H1 (cell line): ENCODE data around the gene LRRC4C. TPM values are rescaled to one million over a fixed set of nuclear protein-coding genes. Genes with fewer than 3 reads are reported as not detected.

Experiments used
- CTCF ChIA-PET: fragments of 300-600 bp; sonication (Branson Sonifier 250); formaldehyde crosslinking; loops from one replicate; lab custom pipeline; 2021; ENCODE audit not compliant: partially characterized antibody; lab: Charles Lee
- POLR2A ChIA-PET: fragments of 300-600 bp; sonication (Branson Sonifier 250); formaldehyde crosslinking; loops from one replicate; lab custom pipeline; 2021; ENCODE audit warnings: inconsistent platforms; ENCODE audit not compliant: partially characterized antibody; lab: Charles Lee
- DNase-seq, 2 experiments: peaks; one replicate each; pipeline versions ENCODE4 v3.0.0 to v3.0.0-alpha.2; 2010 to 2022; ENCODE audit warnings: low spot score in 2 of 2, low read depth in 1 of 2, mixed read lengths in 1 of 2
- FAIRE-seq: peaks from 2 replicates; lab custom pipeline; 2011; peaks lifted over from hg19 to GRCh38; lab: Jason Lieb, UNC
- H2AFZ ChIP-seq: 2 replicates; pipeline ENCODE4 v1.8.1; 2012; ENCODE audit warnings: low read length, inconsistent platforms
- H2AK5ac ChIP-seq: 2 replicates; pipeline ENCODE4 v1.6.1; 2013; ENCODE audit warnings: low read depth, low read length
- H2BK120ac ChIP-seq: replicated peaks from 2 replicates; pipeline ENCODE3; 2013; ENCODE audit warnings: low read depth, low read length, inconsistent platforms
- H2BK12ac ChIP-seq: 2 replicates; pipeline ENCODE4 v1.6.1; 2013; ENCODE audit warnings: low read depth, low read length
- H2BK15ac ChIP-seq: 2 replicates; pipeline ENCODE4 v1.6.1; 2013; ENCODE audit warnings: low read length
- H2BK20ac ChIP-seq: 2 replicates; pipeline ENCODE4 v1.6.1; 2013; ENCODE audit warnings: low read length
- H2BK5ac ChIP-seq: 2 replicates; pipeline ENCODE4 v1.6.1; 2013; ENCODE audit warnings: low read depth, low read length
- H3K14ac ChIP-seq: 2 replicates; pipeline ENCODE4 v1.6.1; 2013; ENCODE audit warnings: inconsistent platforms; ENCODE audit not compliant: insufficient read length
- H3K18ac ChIP-seq: 2 replicates; pipeline ENCODE4 v1.6.1; 2013; ENCODE audit warnings: low read length; ENCODE audit errors: extremely low read depth
- H3K23ac ChIP-seq: 2 replicates; pipeline ENCODE4 v1.6.1; 2013; ENCODE audit warnings: inconsistent platforms; ENCODE audit not compliant: insufficient read length
- H3K23me2 ChIP-seq: 2 replicates; pipeline ENCODE4 v1.6.1; 2013; ENCODE audit warnings: low read depth, low read length
- H3K27ac ChIP-seq: 2 replicates; pipeline ENCODE4 v1.6.1; 2011; ENCODE audit warnings: low read depth, low read length, inconsistent platforms
- H3K27me3 ChIP-seq, 4 experiments: replicated peaks in 1 of 4; 1 replicate in 1 of 4; 2 replicates in 3 of 4; pipeline versions ENCODE4 v1.6.1 to v1.8.1; 2011 to 2013; ENCODE audit warnings: low read length in 3 of 4, mild to moderate bottlenecking in 3 of 4, inconsistent platforms in 2 of 4, mixed read lengths in 2 of 4, moderate library complexity in 1 of 4; ENCODE audit not compliant: control insufficient read depth in 3 of 4, insufficient read depth in 3 of 4; ENCODE audit errors: extremely low read depth in 1 of 4
- H3K36me3 ChIP-seq, 4 experiments: 2 replicates each; pipeline versions ENCODE4 v1.6.1 to v1.8.1; 2011 to 2013; ENCODE audit warnings: mild to moderate bottlenecking in 4 of 4, low read length in 3 of 4, moderate library complexity in 2 of 4, control low read depth in 1 of 4, inconsistent platforms in 1 of 4; ENCODE audit not compliant: insufficient read depth in 4 of 4, control insufficient read depth in 2 of 4
- H3K4ac ChIP-seq: replicated peaks from 2 replicates; pipeline ENCODE3; 2013; ENCODE audit warnings: low read length, low read depth, mixed read lengths, inconsistent platforms; ENCODE audit not compliant: insufficient read length
- H3K4me1 ChIP-seq, 4 experiments: replicated peaks in 1 of 4; 1 replicate in 1 of 4; 2 replicates in 3 of 4; pipeline versions ENCODE4 v1.6.1 to v1.8.1; 2011 to 2013; ENCODE audit warnings: low read length in 3 of 4, inconsistent platforms in 2 of 4, mixed read lengths in 1 of 4; ENCODE audit not compliant: insufficient read depth in 4 of 4, control insufficient read depth in 3 of 4
- H3K4me2 ChIP-seq, 2 experiments: 2 replicates each; pipeline versions ENCODE4 v1.6.1 to v1.8.1; 2011 to 2013; ENCODE audit warnings: low read depth in 2 of 2, low read length in 2 of 2, control low read depth in 1 of 2, inconsistent platforms in 1 of 2, mild to moderate bottlenecking in 1 of 2; ENCODE audit not compliant: insufficient read depth in 1 of 2
- H3K4me3 ChIP-seq, 4 experiments: fragments of 200-600, 300-600 bp in 1 of 4; sonication (generic), shearing (Covaris generic), sonication (Bioruptor Twin) in 1 of 4; 2 replicates each; pipeline versions ENCODE4 v1.5.1 to v1.8.1; 2011 to 2016; ENCODE audit warnings: low read length in 4 of 4, low read depth in 3 of 4, control low read depth in 2 of 4, inconsistent platforms in 2 of 4, mild to moderate bottlenecking in 2 of 4, mixed read lengths in 1 of 4, moderate library complexity in 1 of 4; ENCODE audit not compliant: insufficient read depth in 2 of 4; ENCODE audit errors: extremely low read depth in 1 of 4
- H3K56ac ChIP-seq: replicated peaks from 2 replicates; pipeline ENCODE3; 2013; ENCODE audit warnings: low read depth, mild to moderate bottlenecking, mixed read lengths, low read length, inconsistent platforms; ENCODE audit not compliant: insufficient read length
- H3K79me1 ChIP-seq: 2 replicates; pipeline ENCODE4 v1.6.1; 2013; ENCODE audit warnings: low read depth, low read length, control low read depth
- H3K79me2 ChIP-seq, 2 experiments: 2 replicates each; pipeline versions ENCODE4 v1.6.1 to v1.8.1; 2012 to 2013; ENCODE audit warnings: low read length in 2 of 2, mild to moderate bottlenecking in 2 of 2, inconsistent platforms in 1 of 2; ENCODE audit not compliant: insufficient read depth in 2 of 2, control insufficient read depth in 1 of 2
- H3K9ac ChIP-seq, 4 experiments: replicated peaks in 1 of 4; 1 replicate in 1 of 4; 2 replicates in 3 of 4; pipeline versions ENCODE4 v1.6.1 to v1.8.1; 2011 to 2013; ENCODE audit warnings: low read depth in 3 of 4, low read length in 3 of 4, control low read depth in 2 of 4, mild to moderate bottlenecking in 2 of 4, moderate library complexity in 2 of 4, inconsistent platforms in 1 of 4; ENCODE audit errors: extremely low read depth in 1 of 4
- H3K9me3 ChIP-seq, 2 experiments: 2 replicates each; pipeline versions ENCODE4 v1.6.1 to v1.8.1; 2012 to 2013; ENCODE audit warnings: mild to moderate bottlenecking in 2 of 2, moderate library complexity in 2 of 2, control low read depth in 1 of 2, inconsistent platforms in 1 of 2, low read depth in 1 of 2, low read length in 1 of 2, mixed read lengths in 1 of 2; ENCODE audit not compliant: insufficient read depth in 2 of 2
- H4K20me1 ChIP-seq, 2 experiments: replicated peaks in 1 of 2; 2 replicates each; pipeline versions ENCODE3 to v1.8.1; 2011 to 2013; ENCODE audit warnings: inconsistent platforms in 2 of 2, low read length in 2 of 2, mild to moderate bottlenecking in 1 of 2; ENCODE audit not compliant: insufficient read depth in 2 of 2, control insufficient read depth in 1 of 2
- H4K5ac ChIP-seq: 2 replicates; pipeline ENCODE4 v1.6.1; 2013; ENCODE audit warnings: low read length, low read depth, mixed read lengths, inconsistent platforms; ENCODE audit not compliant: insufficient read length
- H4K8ac ChIP-seq: 2 replicates; pipeline ENCODE4 v1.8.0; 2013; ENCODE audit warnings: mild to moderate bottlenecking, moderate library complexity, low read length, inconsistent platforms; ENCODE audit not compliant: insufficient read depth; ENCODE audit errors: extremely low read depth
- H4K91ac ChIP-seq: replicated peaks from 2 replicates; pipeline ENCODE3; 2013; ENCODE audit warnings: low read length, mixed read lengths, inconsistent platforms; ENCODE audit not compliant: insufficient read length
- FOSL1 ChIP-seq: IDR thresholded peaks from 2 replicates; pipeline ENCODE4 v1.6.1; 2011; ENCODE audit warnings: mild to moderate bottlenecking, low read depth, low read length, moderate library complexity; ENCODE audit not compliant: insufficient read depth
- POU5F1 ChIP-seq: IDR thresholded peaks from 2 replicates; pipeline ENCODE4 v1.6.1; 2011; ENCODE audit warnings: low read depth, mild to moderate bottlenecking, low read length, moderate library complexity
- TCF12 ChIP-seq: IDR thresholded peaks from 2 replicates; pipeline ENCODE4 v1.6.1; 2011; ENCODE audit warnings: low read depth, mild to moderate bottlenecking, low read length
- polyA plus RNA-seq, 7 experiments: library from polyadenylated mRNA; depleted of rRNA in 3 of 7; stranded (reverse) in 5 of 7; unstranded in 2 of 7; fragments of >200 nt in 5 of 7; fragments of 200-250 nt in 2 of 7; gene quantifications; 1 replicate in 5 of 7; 2 replicates in 1 of 7; 4 replicates in 1 of 7; pipeline versions ENCODE4 v1.2.1 to v1.2.3, GENCODE V29; 2011 to 2013; ENCODE audit warnings: missing spikeins in 2 of 7, mixed read lengths in 2 of 7
- total RNA-seq: library from RNA; stranded (reverse); fragmentation: NEBNext Ultra II Directional; extraction: Animal tissue kit (Norgen Biotek cat#: 25700); gene quantifications from 2 replicates; pipeline ENCODE4 v1.2.1, GENCODE V29; 2021

The LRRC4C gene
- total and polyA plus RNA-seq, 2 of the 8 experiments (the other 6 are each of a cell fraction or from before 2014, with no cell fraction given), result 0.23 to 2.2 TPM

DNA sequence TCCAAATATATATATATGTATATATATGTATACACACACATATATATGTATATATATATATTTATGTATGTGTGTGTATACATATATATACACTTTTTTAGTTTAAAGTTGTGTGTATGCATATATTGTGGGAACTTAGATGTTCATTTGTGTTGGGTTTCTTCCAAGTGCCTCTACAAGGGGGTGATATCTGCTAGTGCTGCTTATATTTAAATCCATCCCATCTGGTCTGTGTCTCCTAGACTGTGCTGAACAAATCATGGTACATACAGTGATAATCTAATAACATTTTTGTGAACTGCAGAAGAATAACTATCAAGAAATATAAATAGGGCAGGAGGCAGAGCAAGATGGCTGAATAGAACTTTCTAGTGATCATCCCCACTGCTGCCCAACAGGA, 696.4 kb downstream of the LRRC4C start:
- CTCF ChIA-PET, result no interaction called here
- H2BK15ac ChIP-seq, result no peak overlapping the region
- H3K23me2 ChIP-seq, result no peaks in the 10 kb centered on the region
- no peak overlapping the region for H4K8ac ChIP-seq
- H3K4ac ChIP-seq, result no peak overlapping the region
- H2AFZ ChIP-seq, result no peak overlapping the region
- H3K36me3 ChIP-seq, result no peaks in the 10 kb centered on the region
- no peak overlapping the region for H4K5ac ChIP-seq
- H3K4me3 ChIP-seq, result no peak overlapping the region
- H3K27me3 ChIP-seq, result no peaks in the 10 kb centered on the region
- H3K23ac ChIP-seq, result no peak overlapping the region
- no peak overlapping the region for H2BK5ac ChIP-seq
- H3K4me2 ChIP-seq, result no peak overlapping the region
- H4K20me1 ChIP-seq, result no peaks in the 10 kb centered on the region
- H3K4me1 ChIP-seq, result no peaks in the 10 kb centered on the region
- H3K18ac ChIP-seq, result no peak overlapping the region
- no peak overlapping the region for H2BK12ac ChIP-seq
- no peak overlapping the region for H2BK20ac ChIP-seq
- no peak overlapping the region for H3K27ac ChIP-seq
- no peak overlapping the region for H2AK5ac ChIP-seq
- POLR2A ChIA-PET, result no interaction called here
- no peak overlapping the region for H4K91ac ChIP-seq
- H3K79me2 ChIP-seq, result no peaks in the 10 kb centered on the region
- no peak for FAIRE-seq
- no peak overlapping the region for H3K56ac ChIP-seq
- H3K79me1 ChIP-seq, result no peaks in the 10 kb centered on the region
- no peak overlapping the region for H3K14ac ChIP-seq
- DNase-seq, result no peak
- no peak overlapping the region for H3K9ac ChIP-seq
- H2BK120ac ChIP-seq, result no peak overlapping the region
- no peaks in the 10 kb centered on the region for H3K9me3 ChIP-seq
- TF ChIP-seq POU5F1 (no peak), TCF12 (no peak), FOSL1 (no peak)
